Gastrocnemius medialis (tissue), 4 donors: ENCODE results near the gene CHRNA4. TPM values are rescaled to one million over a fixed set of nuclear protein-coding genes. Genes with fewer than 3 reads are reported as not detected.

Experiments used
- ATAC-seq, 2 donors: fragments of 150-250 bp; one replicate each; pipeline ENCODE4 v1.9.1; 2016
- DNase-seq, 2 donors: peaks; one replicate each; pipeline ENCODE4 v3.0.0-alpha.2; 2019
- H3K27ac ChIP-seq, 4 donors: fragments of 200-600 bp; sonication (generic); 1 replicate in 1 of 4; 2 replicates in 3 of 4; pipeline ENCODE4 v1.5.1; 2016 to 2018; ENCODE audit warnings: mild to moderate bottlenecking in 2 of 4, moderate library complexity in 1 of 4
- H3K27me3 ChIP-seq, 3 donors: fragments of 200-600 bp; sonication (generic) in 2 of 3; 1 replicate in 1 of 3; 2 replicates in 2 of 3; pipeline versions ENCODE4 v1.5.1 to v1.6.0; 2016 to 2019; ENCODE audit warnings: mild to moderate bottlenecking in 1 of 3, moderate library complexity in 1 of 3
- H3K36me3 ChIP-seq, 2 donors: fragments of 200-600 bp; sonication (generic) in 1 of 2; one replicate each; pipeline ENCODE4 v1.5.1; 2017 to 2018
- H3K4me1 ChIP-seq, 2 donors: fragments of 200-600 bp; sonication (generic) in 1 of 2; one replicate each; pipeline ENCODE4 v1.5.1; 2016 to 2017; ENCODE audit warnings: mild to moderate bottlenecking in 2 of 2
- H3K4me3 ChIP-seq, 4 donors: fragments of 200-600 bp; sonication (generic) in 3 of 4; 1 replicate in 1 of 4; 2 replicates in 3 of 4; pipeline ENCODE4 v1.5.1; 2016 to 2019; ENCODE audit warnings: mild to moderate bottlenecking in 2 of 4
- H3K9me3 ChIP-seq, 3 donors: fragments of 200-600 bp; sonication (generic) in 2 of 3; 1 replicate in 1 of 3; 2 replicates in 2 of 3; pipeline ENCODE4 v1.5.1; 2016 to 2019
- POLR2A ChIP-seq, 2 donors: fragments of 450-650 bp; IDR thresholded peaks; one replicate each; pipeline ENCODE4 v1.6.1; 2017; ENCODE audit warnings: antibody characterized with exemption in 2 of 2, mild to moderate bottlenecking in 2 of 2, moderate library complexity in 2 of 2
- in situ Hi-C, 4 donors: fragments of 200-750 bp; cut with MboI; loops; one replicate each; pipeline versions ENCODE4 v1.15.0 to v1.8.0; 2017; ENCODE audit warnings: low sequenced_read_pairs in 4 of 4
- intact Hi-C: fragments of 100-400 bp; cut with DNase I; formaldehyde crosslinking; loops from one replicate; pipeline ENCODE4 v1.15.1; 2023; ENCODE audit warnings: low total_unique reads
- total RNA-seq, 4 donors: library from RNA; depleted of rRNA; stranded (reverse); fragments of >200 nt; gene quantifications; one replicate each; pipeline versions ENCODE4 v1.1.0 to v1.2.3, GENCODE V29; 2016
- TF ChIP-seq, protein P1 (sequence below), 5 experiments: fragments of 450-650 bp in 3 of 5; fragments of 200-600 bp in 2 of 5; sonication (generic) in 2 of 5; IDR thresholded peaks in 4 of 5; conservative IDR thresholded peaks in 1 of 5; 1 replicate in 4 of 5; 2 replicates in 1 of 5; pipeline ENCODE4 v1.5.1; 2016 to 2019; ENCODE audit warnings: antibody characterized with exemption in 5 of 5, mild to moderate bottlenecking in 3 of 5, moderate library complexity in 3 of 5

CHRNA4 gene
- total RNA-seq, 4 donors from 2014 or later, result not detected

DNA sequence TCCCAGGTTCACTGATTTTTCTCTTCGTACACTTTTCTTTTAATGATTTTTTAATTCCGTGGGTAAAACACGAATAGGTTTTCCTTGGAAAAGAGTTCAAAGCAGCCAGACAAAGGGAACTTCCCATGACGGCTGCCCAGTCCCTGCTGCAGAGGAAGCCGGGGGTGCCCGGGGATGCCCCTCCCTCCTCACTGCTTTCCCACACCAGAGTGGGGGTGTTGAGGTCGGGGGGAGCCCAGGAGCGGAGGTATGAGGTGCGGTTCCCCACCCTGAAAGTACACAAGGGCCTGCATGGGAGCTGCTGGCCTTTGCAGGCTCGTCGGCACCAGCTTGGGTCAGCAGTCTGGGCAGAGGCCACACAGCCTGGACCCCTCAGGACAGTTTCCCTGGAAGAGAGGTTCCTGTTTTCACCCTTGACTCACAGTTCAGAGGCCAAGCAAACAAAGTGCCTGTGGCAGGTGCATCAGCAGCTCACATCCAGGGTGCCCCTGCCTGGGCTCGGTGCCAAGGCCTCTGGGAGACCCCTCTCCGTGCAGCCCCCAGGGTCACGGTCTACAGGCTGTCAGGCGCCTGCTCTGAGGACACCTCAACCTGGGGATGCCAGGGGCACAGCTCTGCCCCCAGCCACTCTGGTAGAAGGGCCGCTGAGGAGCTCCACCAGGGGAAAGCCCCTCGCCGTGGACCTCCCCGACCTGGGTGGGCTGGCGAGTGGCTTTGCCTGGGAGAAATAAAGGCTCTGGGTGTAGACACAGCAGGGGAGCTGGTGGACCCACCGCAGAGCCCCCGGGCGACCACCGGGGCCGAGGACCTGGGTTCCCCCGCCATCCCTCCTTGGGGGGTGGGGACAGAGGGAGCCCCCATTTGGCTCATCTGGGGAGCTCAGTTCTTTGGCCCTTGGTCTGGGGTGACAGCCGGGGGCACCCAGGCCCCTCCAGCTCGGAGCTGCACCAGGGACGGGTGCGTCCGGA lies 15.4 kb upstream of the CHRNA4 start:
- intact Hi-C loops (no loop called here), in situ Hi-C loops (no loop called here)
- ATAC-seq (no peak), DNase-seq (no peak)
- Histone ChIP-seq H3K27me3 (peaks cover 28 to 40% (median 31%) of the 10 kb centered on the region in 3 donors), H3K4me3 (no peak overlapping the region), H3K9me3 (no peaks in the 10 kb centered on the region), H3K4me1 (no peaks in the 10 kb centered on the region), H3K36me3 (no peaks in the 10 kb centered on the region), H3K27ac (no peak overlapping the region)
- TF ChIP-seq, protein P1, sequence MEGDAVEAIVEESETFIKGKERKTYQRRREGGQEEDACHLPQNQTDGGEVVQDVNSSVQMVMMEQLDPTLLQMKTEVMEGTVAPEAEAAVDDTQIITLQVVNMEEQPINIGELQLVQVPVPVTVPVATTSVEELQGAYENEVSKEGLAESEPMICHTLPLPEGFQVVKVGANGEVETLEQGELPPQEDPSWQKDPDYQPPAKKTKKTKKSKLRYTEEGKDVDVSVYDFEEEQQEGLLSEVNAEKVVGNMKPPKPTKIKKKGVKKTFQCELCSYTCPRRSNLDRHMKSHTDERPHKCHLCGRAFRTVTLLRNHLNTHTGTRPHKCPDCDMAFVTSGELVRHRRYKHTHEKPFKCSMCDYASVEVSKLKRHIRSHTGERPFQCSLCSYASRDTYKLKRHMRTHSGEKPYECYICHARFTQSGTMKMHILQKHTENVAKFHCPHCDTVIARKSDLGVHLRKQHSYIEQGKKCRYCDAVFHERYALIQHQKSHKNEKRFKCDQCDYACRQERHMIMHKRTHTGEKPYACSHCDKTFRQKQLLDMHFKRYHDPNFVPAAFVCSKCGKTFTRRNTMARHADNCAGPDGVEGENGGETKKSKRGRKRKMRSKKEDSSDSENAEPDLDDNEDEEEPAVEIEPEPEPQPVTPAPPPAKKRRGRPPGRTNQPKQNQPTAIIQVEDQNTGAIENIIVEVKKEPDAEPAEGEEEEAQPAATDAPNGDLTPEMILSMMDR (IDR thresholded peaks at IDR 0.05 in 4 of 5, conservative IDR thresholded peaks at IDR 0.05 in 1 of 5), result no peak
- TF ChIP-seq POLR2A (IDR thresholded peaks at IDR 0.05), result no peak

DNA sequence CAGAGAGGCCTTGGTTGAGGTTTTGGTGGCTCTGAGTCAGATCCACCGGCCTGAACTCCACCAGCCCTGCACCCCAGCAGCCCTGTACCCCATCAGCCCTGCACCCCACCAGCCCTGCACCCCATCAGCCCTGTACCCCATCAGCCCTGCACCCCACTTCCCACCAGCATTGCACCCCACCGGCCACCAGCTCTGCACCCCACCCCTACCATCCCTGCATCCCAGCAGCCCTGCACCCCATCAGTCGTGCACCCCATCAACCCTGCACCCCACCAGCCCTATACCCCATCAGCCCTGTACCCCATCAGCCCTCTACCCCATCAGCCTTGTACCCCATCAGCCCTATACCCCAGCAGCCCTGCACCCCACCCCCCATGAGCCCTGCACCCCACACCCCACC lies 14.3 kb upstream of the CHRNA4 start:
- intact Hi-C loops (no loop called here), in situ Hi-C loops (no loop called here)
- no peak for TF ChIP-seq POLR2A (IDR thresholded peaks at IDR 0.05)
- TF ChIP-seq, protein P1 (IDR thresholded peaks at IDR 0.05 in 4 of 5, conservative IDR thresholded peaks at IDR 0.05 in 1 of 5), result no peak
- Histone ChIP-seq H3K27me3 (peaks cover 28 to 33% (median 33%) of the 10 kb centered on the region in 3 donors), H3K4me1 (peaks cover 0 to 4% of the 10 kb centered on the region in 2 donors), H3K36me3 (no peaks in the 10 kb centered on the region), H3K4me3 (no peak overlapping the region), H3K9me3 (no peaks in the 10 kb centered on the region), H3K27ac (no peak overlapping the region)
- DNase-seq, result no peak
- ATAC-seq, result no peak

DNA sequence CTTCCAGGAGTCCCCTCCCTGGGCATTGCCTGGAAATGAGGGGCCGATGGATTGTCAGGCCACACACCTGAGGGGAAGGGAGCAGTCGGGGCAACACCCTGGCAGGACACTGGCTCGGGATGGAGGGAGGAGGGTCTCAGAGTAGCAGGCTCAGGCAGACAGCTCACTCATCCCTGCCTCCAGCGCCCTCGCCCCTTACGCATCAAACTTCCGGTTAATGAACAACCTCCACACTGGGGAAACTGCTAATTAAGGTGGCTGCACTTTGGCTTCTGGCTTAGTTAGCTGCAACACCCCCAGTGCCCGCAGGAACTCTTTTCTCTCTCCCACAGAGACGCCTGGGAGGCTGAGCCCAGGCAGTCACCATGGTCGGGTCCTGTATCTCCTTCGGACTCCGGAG lies 13.4 kb upstream of the CHRNA4 start:
- in situ Hi-C loops, result no loop called here

DNA sequence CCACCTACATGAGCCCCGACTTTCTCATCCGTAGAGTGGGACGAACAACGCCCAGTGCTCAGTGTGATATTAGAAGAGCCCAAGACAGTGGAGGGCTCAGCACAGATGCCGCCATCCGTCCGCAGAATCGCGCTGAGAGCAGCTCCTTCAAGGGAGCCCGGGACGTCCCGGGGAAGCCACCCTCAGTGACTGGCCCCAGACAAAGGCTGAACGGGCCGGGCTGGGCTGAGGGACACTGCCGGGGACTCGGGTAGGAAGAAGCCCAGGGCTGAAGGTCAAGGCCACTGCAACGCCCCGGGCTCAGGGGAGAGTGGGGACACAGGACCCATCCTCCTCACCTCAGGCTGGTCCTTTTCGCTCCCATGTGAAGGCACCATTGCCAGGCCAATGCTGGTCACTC lies 12.8 kb upstream of the CHRNA4 start:
- Histone ChIP-seq H3K4me1 (peaks cover 0 to 4% of the 10 kb centered on the region in 2 donors), H3K9me3 (no peaks in the 10 kb centered on the region), H3K4me3 (no peak overlapping the region), H3K36me3 (no peaks in the 10 kb centered on the region), H3K27ac (no peak overlapping the region), H3K27me3 (peaks cover 26 to 31% (median 27%) of the 10 kb centered on the region in 3 donors)
- intact Hi-C loops, result no loop called here
- in situ Hi-C loops, result no loop called here
- DNase-seq (no peak), ATAC-seq (no peak)
- TF ChIP-seq, protein P1 (IDR thresholded peaks at IDR 0.05 in 4 of 5, conservative IDR thresholded peaks at IDR 0.05 in 1 of 5), result no peak
- TF ChIP-seq POLR2A (IDR thresholded peaks at IDR 0.05), result no peak

More for the DNA sequence above, 13.4 kb upstream of the CHRNA4 start:
- Histone ChIP-seq H3K9me3 (no peaks in the 10 kb centered on the region), H3K27me3 (peaks cover 28 to 31% (median 31%) of the 10 kb centered on the region in 3 donors), H3K4me1 (peaks cover 0 to 4% of the 10 kb centered on the region in 2 donors), H3K4me3 (no peak overlapping the region), H3K36me3 (no peaks in the 10 kb centered on the region), H3K27ac (no peak overlapping the region)
- intact Hi-C loops, result no loop called here
- DNase-seq (no peak), ATAC-seq (no peak)
- no peak for TF ChIP-seq POLR2A (IDR thresholded peaks at IDR 0.05)
- TF ChIP-seq, protein P1 (IDR thresholded peaks at IDR 0.05 in 4 of 5, conservative IDR thresholded peaks at IDR 0.05 in 1 of 5), result no peak
